NOMO-1 (cell line): ENCODE measurements around the gene CEND1.

ENCODE experiments used
- DNase-seq, 2 experiments: peaks; one replicate each; lab custom pipeline; 2025; ENCODE audit not compliant: unreplicated experiment in 2 of 2; lab: John Stamatoyannopoulos, UW

Gene CEND1

GRCh38 chr11:779955-780532 is 9.8 kb downstream of the CEND1 start:
- DNase-seq, result no peak

- no peak for DNase-seq
Observed at GRCh38 chr11:778976-779954, 10.6 kb downstream of the CEND1 start.

- DNase-seq, result peak; percentile 78 to 89
Observed at GRCh38 chr11:777288-778255, 12.3 kb downstream of the CEND1 start, which contains the start of gene GATD1. Gene GATD1, minus strand, starts transcription at chr11:777487. Its CDS starts 25 bp downstream, at chr11:777462.

GRCh38 chr11:776561-777287 is 13.2 kb downstream of the CEND1 start:
- peak in 1 of 2 experiments; percentile 22 for DNase-seq

GRCh38 chr11:776263-776560 is 13.7 kb downstream of the CEND1 start:
- DNase-seq, result no peak

- DNase-seq, result no peak
Observed at GRCh38 chr11:774873-775592, 14.9 kb downstream of the CEND1 start.

GRCh38 chr11:773830-774229 is 16.1 kb downstream of the CEND1 start:
- no peak for DNase-seq

- no peak for DNase-seq
Observed at GRCh38 chr11:773425-773824, 16.5 kb downstream of the CEND1 start.

GRCh38 chr11:772429-773390 is 17.2 kb downstream of the CEND1 start:
- no peak for DNase-seq

- DNase-seq, result no peak
Observed at GRCh38 chr11:771617-772204, 18.2 kb downstream of the CEND1 start.

GRCh38 chr11:770642-771616 is 19.0 kb downstream of the CEND1 start:
- DNase-seq, result no peak

- no peak for DNase-seq
Observed at GRCh38 chr11:769887-770641, 19.8 kb downstream of the CEND1 start.

GRCh38 chr11:767238-767637 is 22.7 kb downstream of the CEND1 start:
- no peak for DNase-seq

- no peak for DNase-seq
Observed at GRCh38 chr11:766936-767210, 23.0 kb downstream of the CEND1 start.

- no peak for DNase-seq
Observed at GRCh38 chr11:766106-766935, 23.6 kb downstream of the CEND1 start.

- DNase-seq, result no peak
Observed at GRCh38 chr11:765802-766091, 24.1 kb downstream of the CEND1 start.
